NCI-H2029 treated with DMSO at 0.1 percent for 48 hours (cell line): ENCODE data around the gene FAM72A.
"Not testable (repeated sequence)": the region's sequence is repeated elsewhere in the genome, so short reads cannot be mapped to it uniquely, and the experiment has no call there.

ENCODE experiments used
- DNase-seq: peaks from one replicate; lab custom pipeline; 2025; lab: John Stamatoyannopoulos, UW

Gene FAM72A

GRCh38 chr1:206202789-206203363 lies at the start of gene FAM72A:
Gene FAM72A (minus strand): TSS chr1:206202839. CDS start chr1:206202025, 814 bp downstream.
- DNase-seq = peak; percentile 91

DNA sequence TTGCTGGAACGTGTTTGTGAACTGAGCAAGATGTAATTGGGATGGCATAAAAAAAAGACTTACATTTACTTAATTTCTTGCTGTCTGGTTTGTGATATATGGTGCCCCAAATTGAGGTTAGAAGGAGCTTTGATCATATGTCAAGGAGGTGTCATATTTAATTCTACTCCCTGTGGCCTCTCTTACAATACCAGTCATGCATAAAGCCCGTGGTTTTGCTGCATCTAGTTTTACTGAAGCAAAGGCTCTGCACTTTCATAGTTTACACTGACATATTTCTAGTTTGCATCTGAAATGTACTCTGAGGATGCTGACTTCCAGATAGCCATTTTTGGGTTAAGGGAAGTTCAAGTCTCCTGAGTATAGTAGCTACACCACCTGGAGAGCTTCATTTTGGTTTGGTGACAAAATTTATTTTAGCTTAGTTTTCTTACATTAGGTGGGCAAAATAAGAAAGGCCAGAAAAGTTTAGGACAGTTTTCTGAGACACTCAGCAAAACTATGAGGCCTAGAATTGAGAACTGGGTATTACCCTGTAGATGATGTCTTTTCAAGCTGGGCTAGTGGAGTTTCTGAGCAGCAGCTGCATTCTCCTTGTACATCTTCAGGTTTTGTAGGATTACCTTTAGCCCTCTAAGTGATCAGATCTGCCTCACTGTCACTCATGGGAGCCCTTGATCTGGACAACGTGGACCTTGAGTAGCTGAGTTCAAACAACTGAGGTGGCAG lies 48.5 kb upstream of the FAM72A start:
- not testable (repeated sequence) for DNase-seq

GRCh38 chr1:206246129-206246886 lies 43.7 kb upstream of the FAM72A start:
- DNase-seq = not testable (repeated sequence)

GRCh38 chr1:206245479-206245878 lies 42.8 kb upstream of the FAM72A start:
- DNase-seq = not testable (repeated sequence)

DNA sequence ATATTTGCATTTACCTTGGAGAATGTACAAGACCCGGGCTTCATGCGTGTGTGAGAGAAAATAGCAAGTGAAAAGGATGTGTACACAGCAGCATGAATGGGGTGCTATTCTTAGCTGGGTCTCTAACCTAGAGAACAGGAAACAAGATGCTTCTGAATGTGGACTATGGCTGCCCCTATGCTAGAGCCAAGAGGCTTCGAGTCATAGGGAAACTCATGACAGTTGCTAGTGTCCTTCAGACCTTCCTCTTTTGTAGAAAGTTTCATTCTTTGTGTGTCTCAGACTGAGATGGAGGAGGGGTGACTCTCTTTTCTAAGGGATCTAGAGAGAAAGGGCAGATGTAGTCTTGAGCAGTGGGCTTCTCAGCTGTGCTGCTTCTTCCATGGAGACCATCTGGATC lies 40.7 kb upstream of the FAM72A start:
- not testable (repeated sequence) for DNase-seq

- DNase-seq = not testable (repeated sequence)
Observed at GRCh38 chr1:206240288-206240687, 37.6 kb upstream of the FAM72A start.

GRCh38 chr1:206235190-206235589 lies 32.6 kb upstream of the FAM72A start:
- not testable (repeated sequence) for DNase-seq

DNA sequence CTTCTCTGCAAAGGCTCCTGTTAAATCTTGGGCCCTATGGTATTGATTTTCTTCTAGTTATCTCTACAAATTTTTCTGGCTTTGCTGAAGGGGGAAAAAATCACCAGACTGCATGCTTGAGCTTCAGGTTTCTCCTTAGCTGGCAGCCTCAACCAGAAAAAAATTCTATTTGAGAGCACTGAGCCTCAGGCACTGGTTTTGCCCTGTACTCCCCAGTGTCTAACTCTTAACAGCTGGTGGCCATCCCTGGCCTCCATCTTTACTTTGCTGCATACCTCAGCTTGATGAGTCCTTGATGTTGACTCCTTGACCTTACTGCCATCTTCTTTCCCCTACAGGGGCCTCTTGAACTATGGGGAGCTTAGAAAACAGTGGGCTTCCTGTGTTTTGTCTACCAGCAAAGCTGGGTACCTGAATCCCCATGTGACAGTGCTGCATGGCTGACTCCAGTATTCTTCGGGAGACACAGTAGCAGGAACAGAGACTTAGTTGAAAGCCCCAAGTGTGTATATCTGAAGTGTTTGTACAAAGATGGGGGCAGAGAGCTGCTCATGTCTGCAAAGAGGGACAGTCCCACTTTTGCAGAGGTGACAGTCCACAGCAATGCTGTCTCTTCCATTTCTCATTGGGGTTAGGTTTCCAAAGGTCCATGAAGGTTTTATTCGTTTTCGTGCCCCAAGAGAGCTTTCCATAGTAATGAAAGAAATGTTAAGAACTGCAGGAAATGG lies 31.7 kb upstream of the FAM72A start:
- DNase-seq = not testable (repeated sequence)

DNA sequence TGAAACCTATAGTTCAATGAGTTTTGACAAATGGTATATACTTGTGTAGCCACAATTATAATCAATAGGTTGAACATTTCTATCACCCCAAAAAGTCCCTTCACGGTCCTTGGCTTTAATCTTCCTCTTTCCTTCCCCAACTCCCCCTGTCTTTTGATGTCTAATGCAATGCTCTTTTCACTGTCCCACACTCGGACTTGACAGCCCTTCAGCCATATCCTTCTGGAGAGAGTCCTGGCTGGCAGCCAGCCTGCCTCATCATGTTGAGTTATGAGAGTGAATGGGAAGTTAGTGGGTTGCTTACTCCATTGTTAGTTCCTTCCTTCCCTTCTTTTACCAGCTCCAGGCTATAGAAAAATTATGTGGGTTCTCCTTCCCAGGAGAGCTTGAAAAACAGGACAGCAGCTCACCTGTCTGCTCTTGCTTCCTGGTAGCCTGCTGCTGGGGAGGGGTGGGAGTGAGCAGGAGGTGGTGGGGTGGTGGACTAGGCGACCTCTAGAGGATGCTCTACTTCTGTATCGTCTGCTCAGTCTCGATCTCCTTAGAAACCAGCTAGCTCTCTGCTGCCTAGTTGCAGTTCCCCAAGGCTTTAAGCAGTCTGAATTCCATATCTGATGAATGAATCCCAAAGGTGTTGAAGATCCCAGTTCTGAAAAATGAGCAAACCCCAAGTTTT lies 30.5 kb upstream of the FAM72A start:
- DNase-seq = not testable (repeated sequence)

DNA sequence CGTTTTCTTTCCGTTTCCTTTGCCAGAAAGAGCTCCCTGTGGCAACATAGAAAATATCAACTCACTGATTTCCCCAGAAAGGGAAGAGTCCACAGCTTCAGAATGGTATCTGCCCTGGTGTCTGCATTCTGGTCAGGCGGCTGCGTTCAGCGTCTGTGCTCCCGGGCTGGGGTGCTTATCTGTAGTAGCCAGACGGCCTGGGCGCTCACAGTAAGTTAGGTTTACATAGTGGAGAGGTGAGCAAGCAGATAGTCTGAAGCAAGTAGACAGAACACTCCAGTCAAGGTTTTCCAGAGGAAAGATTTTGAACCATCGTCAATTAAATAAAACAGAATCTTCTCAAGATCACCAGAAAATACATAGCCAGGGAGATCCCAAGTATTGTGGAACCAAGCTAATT lies 29.4 kb upstream of the FAM72A start:
- not testable (repeated sequence) for DNase-seq

DNA sequence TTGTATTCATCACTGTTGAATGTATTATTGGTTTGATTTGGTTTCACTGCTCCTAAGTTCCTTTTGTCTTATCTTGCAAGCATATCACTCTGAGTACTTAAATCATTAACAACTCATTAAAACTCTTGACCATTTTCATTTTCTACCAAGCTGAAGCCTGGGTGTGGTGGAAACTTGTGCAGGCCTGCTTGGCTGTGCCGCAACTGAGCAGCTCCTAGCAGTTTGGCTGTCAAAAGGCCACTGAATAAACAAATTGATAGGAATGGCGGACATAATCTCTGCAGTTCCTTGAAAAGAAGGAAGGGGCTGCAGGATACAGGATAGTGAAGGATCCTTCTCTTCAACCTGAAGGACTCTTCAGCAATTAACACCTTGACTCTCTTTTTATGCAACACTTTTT lies 26.6 kb upstream of the FAM72A start:
- DNase-seq = not testable (repeated sequence)

DNA sequence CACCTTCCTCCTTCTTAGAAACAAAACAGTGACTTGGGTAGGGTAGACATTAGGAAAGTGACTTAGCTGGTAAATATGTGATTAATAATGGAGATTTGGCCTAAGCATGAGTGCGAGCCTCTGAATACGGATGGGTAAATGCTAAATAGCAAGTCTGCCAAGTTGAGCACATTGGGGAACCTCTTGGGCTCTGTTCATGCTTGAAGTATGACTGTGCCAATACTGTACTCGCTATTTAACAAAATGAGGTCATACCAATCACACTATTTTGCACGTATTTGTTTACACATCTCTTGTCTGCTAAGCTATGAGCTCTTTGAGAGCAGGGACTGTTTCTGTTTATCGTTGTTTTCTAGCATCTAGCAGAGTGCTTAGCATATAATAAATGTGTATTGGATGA lies 24.2 kb upstream of the FAM72A start:
- DNase-seq = not testable (repeated sequence)

- DNase-seq = not testable (repeated sequence)
Observed at GRCh38 chr1:206225386-206225785, 22.7 kb upstream of the FAM72A start.

DNA sequence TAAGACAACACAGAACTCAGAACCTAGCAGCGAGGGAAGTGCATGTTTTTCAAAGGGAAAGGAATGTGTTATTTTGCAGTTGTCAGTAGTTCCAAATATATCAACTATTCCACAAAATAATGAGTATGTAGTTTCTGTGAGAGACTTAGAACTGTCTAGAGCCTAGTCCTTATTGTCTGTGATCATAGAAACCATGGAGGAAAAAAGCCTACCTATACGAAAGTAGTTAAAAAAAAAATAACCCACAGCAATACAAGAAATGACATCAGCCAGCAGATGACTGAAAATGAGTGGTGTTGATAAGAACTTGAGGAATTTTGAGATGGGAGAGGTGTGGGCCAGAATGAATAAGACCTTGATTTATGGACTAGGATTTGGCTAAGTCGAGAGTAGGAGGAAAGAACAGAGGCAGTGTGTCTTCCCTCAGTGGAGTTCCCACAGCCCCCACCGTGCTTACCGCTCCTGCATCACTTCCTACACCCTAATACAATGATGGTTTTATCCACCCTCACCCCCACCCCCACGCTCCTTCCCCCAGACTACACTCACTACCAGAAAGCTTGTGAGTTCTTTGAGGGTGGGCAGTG lies 21.6 kb upstream of the FAM72A start:
- DNase-seq = not testable (repeated sequence)

GRCh38 chr1:206221585-206221984 lies 18.9 kb upstream of the FAM72A start:
- not testable (repeated sequence) for DNase-seq

DNA sequence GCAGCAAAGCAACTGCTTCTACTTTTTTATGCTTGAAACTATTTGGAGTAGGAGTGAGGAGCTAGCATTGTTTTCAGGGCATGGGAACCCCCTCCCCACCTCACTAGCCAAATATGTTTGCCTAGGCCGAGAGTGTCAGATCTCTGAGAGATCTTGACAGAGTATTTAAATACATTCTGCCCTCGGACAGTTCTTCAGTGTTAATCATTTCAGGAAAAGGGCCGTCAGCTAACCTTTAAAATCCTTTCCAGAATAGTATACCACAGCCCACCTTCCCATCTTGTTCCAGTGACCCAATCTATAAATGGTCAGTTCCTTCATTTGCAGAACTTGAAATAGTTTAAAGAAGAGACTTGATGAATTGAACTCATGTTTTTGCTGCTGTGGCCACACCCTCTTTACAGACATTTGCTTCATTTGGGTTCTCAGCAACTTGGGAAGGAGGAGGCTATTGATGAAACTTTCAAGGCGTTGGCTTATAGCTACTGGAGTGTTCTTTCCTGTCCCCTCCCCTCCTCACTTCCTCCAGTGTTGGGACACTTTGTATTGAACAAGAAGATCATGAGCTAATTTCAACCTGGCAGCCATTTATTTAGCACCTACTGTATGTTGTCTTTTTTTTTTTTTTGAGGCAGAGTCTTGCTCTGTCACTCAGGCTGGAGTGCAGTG lies 17.8 kb upstream of the FAM72A start:
- DNase-seq = not testable (repeated sequence)

- DNase-seq = not testable (repeated sequence)
Observed at GRCh38 chr1:206219514-206220331, 17.1 kb upstream of the FAM72A start.

- not testable (repeated sequence) for DNase-seq
Observed at GRCh38 chr1:206218765-206219164, 16.1 kb upstream of the FAM72A start.

GRCh38 chr1:206218285-206218684 lies 15.6 kb upstream of the FAM72A start:
- DNase-seq = not testable (repeated sequence)
